Epidermal melanocyte (primary cell): ENCODE results near the gene PRRC2C.
"Not testable (repeated sequence)": the region's sequence is repeated elsewhere in the genome, so short reads cannot be mapped to it uniquely, and the experiment has no call there.

Experiments used
- DNase-seq: peaks from one replicate; pipeline ENCODE4 v3.0.0; 2011; ENCODE audit warnings: low spot score; ENCODE audit not compliant: insufficient read length

PRRC2C gene

DNA sequence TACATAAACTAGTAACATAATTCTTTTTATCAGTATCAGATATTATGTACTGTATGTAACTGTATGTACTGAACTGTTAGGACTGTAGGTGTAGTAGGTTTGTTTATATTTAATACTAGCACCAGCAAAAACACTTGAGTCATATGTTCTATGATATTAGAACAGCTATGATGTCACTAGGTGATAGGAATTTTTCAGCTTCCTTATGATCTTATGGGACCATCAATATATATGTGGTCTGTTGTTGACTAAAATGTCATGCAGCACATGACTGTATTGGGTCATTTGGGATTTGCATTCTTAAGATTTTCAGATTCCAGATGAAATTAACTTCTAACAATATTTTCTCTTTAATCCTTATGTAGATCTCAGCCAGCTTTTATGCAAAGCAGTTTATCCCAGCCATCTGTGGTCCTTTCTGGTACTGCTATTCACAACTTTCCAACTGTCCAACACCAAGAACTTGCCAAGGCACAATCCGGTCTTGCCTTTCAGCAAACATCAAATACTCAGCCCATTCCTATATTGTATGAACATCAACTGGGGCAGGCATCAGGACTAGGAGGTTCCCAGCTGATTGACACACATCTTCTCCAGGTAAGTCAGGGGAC, 98.4 kb downstream of the PRRC2C start:
- DNase-seq = no peak

DNA sequence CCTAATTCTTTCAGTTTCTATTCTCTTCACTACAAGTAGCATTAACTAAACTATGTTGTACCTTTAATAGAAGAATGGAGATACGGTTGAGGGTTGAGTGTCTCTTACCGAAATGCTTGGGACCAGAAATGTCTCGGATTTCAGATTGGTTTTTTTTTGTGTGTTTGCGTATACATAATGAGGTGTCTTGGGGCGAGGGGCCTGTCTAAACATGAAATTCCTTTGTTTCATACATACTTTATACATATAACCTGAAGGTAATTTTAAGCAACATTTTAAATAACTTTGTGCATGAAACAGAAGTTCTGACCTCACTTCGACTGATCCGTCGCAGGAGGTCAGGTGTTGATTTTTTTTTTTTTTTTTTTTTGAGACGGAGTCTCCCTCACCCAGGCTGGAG, 100.4 kb downstream of the PRRC2C start:
- no peak for DNase-seq

DNA sequence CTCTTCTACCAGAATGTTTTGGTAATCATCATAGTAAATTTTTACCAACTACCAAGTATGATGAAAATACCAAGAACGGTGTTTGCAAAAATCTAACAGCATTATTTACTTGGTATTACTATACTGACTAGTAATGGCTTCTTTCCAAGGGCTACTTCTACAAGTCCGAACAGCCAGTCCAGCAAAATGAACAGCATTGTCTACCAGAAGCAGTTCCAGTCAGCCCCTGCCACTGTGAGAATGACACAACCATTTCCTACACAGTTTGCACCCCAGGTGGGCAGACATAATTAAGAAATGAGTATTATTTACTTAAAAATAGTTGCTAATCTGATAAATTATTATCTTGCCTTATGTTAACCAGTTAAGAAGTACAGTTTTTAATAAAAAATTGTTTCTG, 102.9 kb downstream of the PRRC2C start:
- no peak for DNase-seq

GRCh38 chr1:171590022-171590421, 104.7 kb downstream of the PRRC2C start:
- DNase-seq = no peak

GRCh38 chr1:171595324-171595723, 110.0 kb downstream of the PRRC2C start:
- DNase-seq = no peak

DNA sequence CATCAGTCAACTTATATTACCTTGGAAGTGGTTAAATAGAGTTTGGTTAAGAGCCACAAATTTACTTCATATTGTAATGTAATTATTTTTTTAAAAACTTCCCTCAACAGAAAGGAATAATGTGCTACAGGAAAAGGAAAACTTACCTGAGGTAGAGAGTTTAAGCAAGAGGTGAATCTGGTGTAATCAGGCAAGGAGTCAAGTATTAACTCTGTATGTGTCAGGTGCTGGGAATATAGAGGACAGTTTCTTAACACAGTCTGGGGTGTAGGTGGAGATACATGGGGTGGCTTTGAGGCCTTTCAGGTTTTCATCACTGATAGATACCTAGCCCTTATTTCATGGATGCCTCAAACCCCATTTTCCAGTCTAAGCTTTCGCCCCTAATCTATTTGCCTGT, 110.8 kb downstream of the PRRC2C start:
- no peak for DNase-seq

- no peak for DNase-seq
Observed at GRCh38 chr1:171596705-171597104, 111.4 kb downstream of the PRRC2C start.

DNA sequence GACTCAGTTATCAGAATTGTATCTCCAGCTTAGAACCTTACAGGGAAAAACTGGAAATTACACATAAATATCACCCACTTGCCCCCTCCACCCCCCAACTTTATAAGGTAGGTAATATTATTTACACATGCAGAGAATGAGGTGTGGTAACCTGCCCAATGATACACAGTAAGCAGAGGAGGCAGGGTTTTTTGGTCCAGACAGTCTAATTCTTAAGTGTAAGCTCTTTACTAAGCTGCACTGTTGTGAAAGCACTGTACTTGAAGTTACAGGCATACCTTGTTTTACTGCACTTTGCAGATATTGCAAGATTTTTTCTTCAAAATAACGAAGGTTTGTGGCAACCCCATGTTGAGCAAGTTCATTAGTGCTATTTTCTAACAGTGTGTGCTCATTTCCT, 111.9 kb downstream of the PRRC2C start:
- DNase-seq = no peak

GRCh38 chr1:171600310-171600709, 115.0 kb downstream of the PRRC2C start:
- not testable (repeated sequence) for DNase-seq

DNA sequence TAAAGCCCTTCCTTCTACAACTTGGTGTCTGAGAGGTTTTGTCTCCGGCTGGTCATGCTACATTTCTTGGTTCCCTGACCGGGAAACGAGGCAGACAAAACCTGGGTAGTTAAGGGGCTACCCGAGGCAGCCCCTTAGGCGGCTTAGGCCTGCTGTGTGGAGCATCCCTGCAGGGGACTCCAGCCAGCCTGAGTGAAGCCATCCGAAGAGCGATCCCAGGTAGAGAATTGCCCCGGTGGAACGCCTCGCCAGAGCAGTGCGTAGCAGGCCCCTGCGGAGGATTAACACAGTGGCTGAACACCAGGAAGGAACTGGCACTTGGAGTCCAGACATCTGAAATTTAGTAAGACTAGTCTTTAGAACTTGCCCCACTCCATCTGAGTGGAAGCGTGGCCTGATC, 115.5 kb downstream of the PRRC2C start:
- no peak for DNase-seq

DNA sequence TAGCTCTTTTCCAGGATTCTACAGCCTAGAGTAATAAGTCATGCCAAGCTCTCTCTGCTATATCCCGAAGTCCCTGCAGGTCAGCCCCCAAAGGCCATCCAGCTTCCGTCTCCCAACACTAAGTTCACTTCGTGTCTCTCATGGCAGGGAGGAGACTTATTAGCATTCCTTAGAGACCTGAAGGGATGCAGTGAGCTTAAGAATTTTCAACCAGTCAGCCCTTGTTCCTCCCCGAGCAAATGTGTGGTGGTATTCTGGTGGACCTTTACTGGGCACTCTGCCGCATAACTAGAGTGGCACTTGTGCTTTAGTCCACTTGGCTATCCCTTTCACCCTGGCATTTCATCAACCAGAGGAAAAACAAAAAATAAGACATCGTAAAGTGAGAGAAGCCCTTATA, 117.7 kb downstream of the PRRC2C start:
- DNase-seq = not testable (repeated sequence)

GRCh38 chr1:171606402-171606941, 121.1 kb downstream of the PRRC2C start:
- DNase-seq = no peak

- no peak for DNase-seq
Observed at GRCh38 chr1:171610385-171610784, 125.1 kb downstream of the PRRC2C start.

DNA sequence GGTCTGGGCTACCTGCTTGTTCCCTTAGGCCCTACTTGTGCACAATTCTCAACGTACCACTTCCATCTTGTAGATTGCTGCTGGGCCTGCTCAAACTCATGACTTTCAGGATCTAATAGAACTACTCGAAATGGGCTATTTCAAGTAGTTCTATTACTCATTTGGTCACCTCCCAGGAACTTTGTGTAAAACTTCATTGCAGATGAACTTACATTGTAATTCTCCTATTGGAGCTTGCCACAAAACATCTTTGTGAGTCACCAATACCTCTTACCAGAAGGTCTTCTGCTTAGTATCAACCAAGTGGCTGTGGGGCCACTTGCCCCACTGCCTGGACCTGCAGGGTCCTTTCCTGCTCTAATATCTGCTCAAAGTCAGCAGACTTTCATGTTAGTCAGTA, 126.0 kb downstream of the PRRC2C start:
- no peak for DNase-seq

GRCh38 chr1:171613282-171613681, 128.0 kb downstream of the PRRC2C start:
- no peak for DNase-seq

DNA sequence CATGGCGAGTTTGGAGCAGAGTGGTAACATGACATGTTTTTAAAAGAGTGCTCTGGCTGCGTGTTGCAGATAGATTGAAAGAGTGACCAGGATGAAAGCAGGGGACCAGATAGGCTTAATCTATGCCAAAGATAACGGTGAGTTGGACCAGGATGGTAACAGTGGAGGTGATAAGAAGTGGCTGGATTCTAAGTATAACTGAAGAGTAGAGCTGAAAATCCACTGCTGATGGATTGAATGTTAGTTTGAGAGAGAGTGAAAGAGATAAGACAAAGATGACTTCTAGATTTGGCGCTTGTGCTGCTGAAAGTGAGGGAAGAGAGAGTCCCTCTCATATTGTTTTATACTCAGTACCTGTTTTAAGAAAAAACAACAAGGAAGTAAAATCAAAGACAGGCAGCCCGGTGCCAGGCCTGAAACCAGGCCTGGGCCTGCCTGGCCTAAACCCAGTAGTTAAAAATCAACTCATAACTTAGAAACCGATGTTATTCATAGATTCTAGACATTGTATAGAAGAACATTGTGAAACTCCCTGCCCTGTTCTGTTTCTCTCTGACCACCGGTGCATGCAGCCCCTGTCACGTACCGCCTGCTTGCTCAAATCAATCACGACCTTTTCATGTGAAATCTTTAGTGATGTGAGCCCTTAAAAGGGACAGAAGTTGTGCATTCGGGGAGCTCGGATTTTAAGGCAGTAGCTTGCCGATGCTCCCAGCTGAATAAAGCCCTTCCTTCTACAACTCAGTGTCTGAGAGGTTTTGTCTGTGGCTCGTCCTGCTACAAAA, 130.0 kb downstream of the PRRC2C start:
- not testable (repeated sequence) for DNase-seq

DNA sequence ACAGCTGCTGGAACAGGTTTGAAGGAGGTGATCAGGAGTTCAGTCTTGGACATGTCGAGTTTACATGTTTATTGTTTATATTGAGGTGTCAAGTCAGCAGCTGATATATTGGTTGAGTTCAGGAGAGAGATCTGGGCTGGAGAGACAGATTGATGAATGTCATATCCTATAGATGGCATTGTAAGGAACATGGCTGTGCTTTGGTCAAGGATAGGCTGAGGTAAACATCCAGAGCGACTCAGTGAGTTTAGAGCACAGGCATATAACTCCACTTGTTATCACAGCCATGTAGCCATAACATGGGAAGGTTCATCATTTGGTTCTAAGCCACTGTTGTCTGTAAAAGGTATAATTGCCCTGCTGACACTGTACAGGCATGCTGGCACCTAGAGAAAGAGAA, 131.3 kb downstream of the PRRC2C start:
- DNase-seq = no peak

DNA sequence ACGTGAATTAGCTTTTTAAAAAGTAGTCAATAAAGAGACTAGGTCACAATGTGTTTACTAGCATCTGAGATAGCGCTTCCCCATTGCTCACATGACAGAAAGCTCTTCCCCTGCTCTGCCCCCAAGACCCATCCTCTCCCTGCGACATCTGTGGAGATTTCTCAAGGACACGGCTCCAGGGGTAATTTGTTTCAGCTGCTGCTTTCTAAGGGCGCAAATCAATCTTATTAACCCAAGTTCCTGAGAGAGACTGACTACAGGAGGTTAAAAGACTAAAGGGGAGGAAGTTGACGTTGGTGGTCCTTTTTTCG, 136.8 kb downstream of the PRRC2C start, which contains the start of gene MYOCOS:
MYOCOS (plus strand) TSS at position 92 of the 311 bp plus-strand sequence. CDS start 1,641 bp downstream, outside the sequence.
- no peak for DNase-seq

DNA sequence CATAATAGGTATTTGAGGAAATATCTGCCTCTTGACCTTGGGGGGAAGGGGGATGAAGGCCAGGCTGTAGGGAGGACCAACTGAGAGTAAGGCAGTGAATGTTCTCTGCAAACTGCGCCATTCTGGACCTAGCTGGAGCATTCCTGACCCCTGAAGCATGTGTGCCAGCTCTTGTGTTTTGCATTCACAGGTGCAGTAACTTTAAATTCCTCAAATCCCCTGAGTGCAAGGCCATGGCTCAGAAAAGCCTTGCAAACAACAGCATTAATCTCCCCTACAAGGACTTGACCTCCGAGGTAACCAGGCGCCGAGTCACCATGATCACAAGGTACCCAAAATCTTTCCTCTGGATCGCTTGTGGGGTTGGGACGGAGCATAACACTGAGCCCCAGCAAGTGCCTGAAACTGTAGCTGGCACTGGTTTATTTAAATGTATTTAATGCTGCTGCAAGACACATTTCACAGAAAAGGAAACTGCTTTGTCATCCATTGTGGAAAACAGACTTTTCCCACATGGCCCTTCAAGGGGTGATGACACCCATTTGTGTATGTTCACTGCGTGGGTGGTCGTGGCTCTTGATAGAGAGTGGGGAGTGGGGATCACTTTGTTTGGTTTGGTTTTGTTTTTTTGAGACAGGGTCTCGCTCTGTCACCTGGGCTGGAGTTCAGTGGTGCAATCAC, 138.5 kb downstream of the PRRC2C start:
- no peak for DNase-seq

- no peak for DNase-seq
Observed at GRCh38 chr1:171625225-171625624, 139.9 kb downstream of the PRRC2C start.

DNA sequence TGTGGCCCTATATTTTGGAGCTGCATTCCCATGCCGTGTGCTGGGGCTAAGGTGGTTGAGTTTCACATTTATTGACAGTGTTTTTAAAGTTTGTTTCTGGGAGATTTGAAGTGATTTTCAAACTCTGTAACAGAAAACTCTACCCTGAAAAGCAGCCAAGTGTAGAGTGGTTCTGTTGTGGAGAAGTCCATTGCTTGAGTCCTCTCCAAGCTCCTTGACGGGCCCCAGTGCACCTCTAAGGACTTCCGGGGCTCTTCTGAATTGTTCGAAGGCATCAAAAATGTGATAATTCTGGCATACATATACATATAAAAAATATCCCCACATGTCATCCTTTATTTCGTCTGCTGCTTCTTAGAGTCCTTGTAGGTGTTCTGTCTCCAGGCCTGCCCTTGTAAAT, 141.7 kb downstream of the PRRC2C start:
- DNase-seq = no peak

- DNase-seq = no peak
Observed at GRCh38 chr1:171628225-171628624, 142.9 kb downstream of the PRRC2C start.
